ENCODE data around the gene CCM2.

DNA sequence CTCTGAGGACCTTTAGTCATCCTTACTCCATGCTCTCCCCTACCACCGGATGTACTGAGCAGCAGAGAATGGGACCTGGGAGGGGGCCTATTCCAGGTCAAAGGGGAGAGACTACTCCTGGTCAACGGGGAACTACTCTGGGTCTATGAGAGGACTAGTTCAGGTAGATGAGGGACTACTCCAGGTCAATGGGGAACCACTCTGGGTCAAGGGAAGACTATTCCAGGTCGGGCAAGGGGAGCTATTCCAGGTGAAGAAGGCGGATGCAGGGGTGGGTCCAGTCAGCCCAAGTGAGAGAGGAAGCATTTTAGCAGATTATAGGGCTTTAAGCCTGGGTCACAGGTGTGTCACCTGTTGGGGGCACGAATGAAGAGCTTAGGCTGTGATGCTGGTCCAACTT, 35.4 kb downstream of the CCM2 start:
- TF ChIP-seq POLR2AphosphoS5 (IDR thresholded peaks at IDR 0.05) (no peak), POLR2A (IDR thresholded peaks at IDR 0.05) (no peak), EP300 (IDR thresholded peaks at IDR 0.05) (no peak)
- TF ChIP-seq, protein P1, sequence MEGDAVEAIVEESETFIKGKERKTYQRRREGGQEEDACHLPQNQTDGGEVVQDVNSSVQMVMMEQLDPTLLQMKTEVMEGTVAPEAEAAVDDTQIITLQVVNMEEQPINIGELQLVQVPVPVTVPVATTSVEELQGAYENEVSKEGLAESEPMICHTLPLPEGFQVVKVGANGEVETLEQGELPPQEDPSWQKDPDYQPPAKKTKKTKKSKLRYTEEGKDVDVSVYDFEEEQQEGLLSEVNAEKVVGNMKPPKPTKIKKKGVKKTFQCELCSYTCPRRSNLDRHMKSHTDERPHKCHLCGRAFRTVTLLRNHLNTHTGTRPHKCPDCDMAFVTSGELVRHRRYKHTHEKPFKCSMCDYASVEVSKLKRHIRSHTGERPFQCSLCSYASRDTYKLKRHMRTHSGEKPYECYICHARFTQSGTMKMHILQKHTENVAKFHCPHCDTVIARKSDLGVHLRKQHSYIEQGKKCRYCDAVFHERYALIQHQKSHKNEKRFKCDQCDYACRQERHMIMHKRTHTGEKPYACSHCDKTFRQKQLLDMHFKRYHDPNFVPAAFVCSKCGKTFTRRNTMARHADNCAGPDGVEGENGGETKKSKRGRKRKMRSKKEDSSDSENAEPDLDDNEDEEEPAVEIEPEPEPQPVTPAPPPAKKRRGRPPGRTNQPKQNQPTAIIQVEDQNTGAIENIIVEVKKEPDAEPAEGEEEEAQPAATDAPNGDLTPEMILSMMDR (IDR thresholded peaks at IDR 0.05) = no peak
